ACC112 (cell line): ENCODE results near the gene COG4.
"Not testable (repeated sequence)": the region's sequence is repeated elsewhere in the genome, so short reads cannot be mapped to it uniquely, and the experiment has no call there.

Experiments used
- H2AFZ ChIP-seq: fragments of 200-600 bp; sonication (generic); one replicate; pipeline ENCODE4 v1.6.0; 2017; ENCODE audit warnings: antibody characterized with exemption, low read length; ENCODE audit not compliant: unreplicated experiment
- H3K27ac ChIP-seq: fragments of 200-600 bp; sonication (generic); 2 replicates; pipeline ENCODE4 v1.5.1; 2014; ENCODE audit warnings: low read depth, mild to moderate bottlenecking, antibody characterized with exemption, low read length, moderate library complexity
- H3K27me3 ChIP-seq: fragments of 200-600 bp; sonication (generic); 2 replicates; pipeline ENCODE4 v1.6.1; 2014; ENCODE audit warnings: mild to moderate bottlenecking, antibody characterized with exemption, low read length, moderate library complexity, mixed read lengths; ENCODE audit not compliant: insufficient read depth
- H3K36me3 ChIP-seq: fragments of 200-600 bp; sonication (generic); 2 replicates; pipeline ENCODE4 v1.6.1; 2016; ENCODE audit warnings: mild to moderate bottlenecking, antibody characterized with exemption, low read length, moderate library complexity, mixed read lengths; ENCODE audit not compliant: insufficient read depth
- H3K4me1 ChIP-seq: fragments of 200-600 bp; sonication (generic); one replicate; pipeline ENCODE4 v1.6.1; 2016; ENCODE audit warnings: low read length, mixed read lengths; ENCODE audit not compliant: insufficient read depth, unreplicated experiment, control insufficient read depth
- H3K4me3 ChIP-seq: fragments of 200-600 bp; sonication (generic); 2 replicates; pipeline ENCODE4 v1.5.1; 2014; ENCODE audit warnings: mild to moderate bottlenecking, low read depth, low read length
- H3K79me2 ChIP-seq: fragments of 200-600 bp; sonication (generic); one replicate; pipeline ENCODE4 v1.6.0; 2016; ENCODE audit warnings: low read length; ENCODE audit not compliant: control insufficient read depth, unreplicated experiment, insufficient read depth

Gene COG4

GRCh38 chr16:70527315-70527996 lies 4.1 kb upstream of the COG4 start:
- Histone ChIP-seq H3K36me3 (peaks cover 34% of the 10 kb centered on the region), H3K27ac (peak overlapping the region; percentile 17; the same call in 1 of the 2 replicates), H3K27me3 (no peaks in the 10 kb centered on the region), H3K4me3 (peak overlapping the region; percentile 99), H2AFZ (no peak overlapping the region), H3K79me2 (peaks cover 84% of the 10 kb centered on the region), H3K4me1 (peaks cover 24% of the 10 kb centered on the region)

- Histone ChIP-seq H3K27ac (peak overlapping the region; percentile 17; the same call in 1 of the 2 replicates), H2AFZ (no peak overlapping the region), H3K79me2 (peaks cover 86% of the 10 kb centered on the region), H3K36me3 (peaks cover 26% of the 10 kb centered on the region), H3K4me1 (peaks cover 29% of the 10 kb centered on the region), H3K4me3 (peak overlapping the region; percentile 99), H3K27me3 (no peaks in the 10 kb centered on the region)
Observed at GRCh38 chr16:70526403-70526802, 3.0 kb upstream of the COG4 start.

GRCh38 chr16:70524399-70524825 lies 1.1 kb upstream of the COG4 start:
- peaks cover 21% of the 10 kb centered on the region for H3K36me3 ChIP-seq
- H3K27ac ChIP-seq = peak overlapping the region; percentile 92
- not testable (repeated sequence) for H3K27me3 ChIP-seq
- peak overlapping the region; percentile 99 for H2AFZ ChIP-seq
- peaks cover 41% of the 10 kb centered on the region for H3K4me1 ChIP-seq
- peak overlapping the region; percentile 99 for H3K4me3 ChIP-seq
- peaks cover 86% of the 10 kb centered on the region for H3K79me2 ChIP-seq

DNA sequence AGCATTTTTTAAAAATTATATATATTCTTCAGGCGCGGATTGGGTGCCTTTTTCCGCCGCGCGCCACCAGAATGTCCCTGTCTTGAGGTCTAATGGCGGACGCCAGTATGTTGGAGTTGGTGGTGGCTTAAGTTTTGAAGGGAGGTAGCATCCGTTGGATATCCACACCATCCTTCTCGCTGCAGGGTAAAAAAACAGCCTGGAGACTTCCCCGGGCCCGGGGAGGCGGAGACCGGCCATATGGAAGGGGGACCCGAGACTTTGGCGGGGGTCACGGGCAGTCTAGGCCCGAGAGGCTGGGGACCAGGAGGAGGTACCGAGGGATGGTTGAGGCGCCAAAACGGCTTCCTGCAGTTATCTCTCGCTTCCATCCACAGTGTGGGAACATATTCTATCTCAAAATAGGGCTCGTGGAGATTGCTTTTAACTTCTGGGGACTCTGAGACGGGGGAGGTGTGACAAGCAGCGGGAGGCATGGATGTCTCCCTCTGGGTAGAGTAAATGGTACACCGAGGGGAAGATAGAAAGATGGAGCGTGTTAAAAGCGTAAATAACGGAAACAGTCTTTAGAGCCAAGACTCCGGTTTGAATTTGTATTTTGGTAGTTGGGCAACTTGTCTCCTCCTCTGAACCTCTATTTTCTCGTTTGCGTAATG lies 517 bp upstream of the COG4 start, which contains the start of gene SF3B3:
SF3B3 (plus strand) TSS at position 74 of the 656 bp plus-strand sequence. CDS start 2,841 bp downstream, outside the sequence.
- Histone ChIP-seq H3K27ac (peak within 1 kb of the TSS; percentile 92), H3K36me3 (peaks cover 17% of the 10 kb centered on the region), H2AFZ (peak within 1 kb of the TSS; percentile 99), H3K27me3 (no peaks in the 10 kb centered on the region), H3K4me3 (peak within 1 kb of the TSS; percentile 99), H3K4me1 (peaks cover 36% of the 10 kb centered on the region), H3K79me2 (peaks cover 80% of the 10 kb centered on the region)

DNA sequence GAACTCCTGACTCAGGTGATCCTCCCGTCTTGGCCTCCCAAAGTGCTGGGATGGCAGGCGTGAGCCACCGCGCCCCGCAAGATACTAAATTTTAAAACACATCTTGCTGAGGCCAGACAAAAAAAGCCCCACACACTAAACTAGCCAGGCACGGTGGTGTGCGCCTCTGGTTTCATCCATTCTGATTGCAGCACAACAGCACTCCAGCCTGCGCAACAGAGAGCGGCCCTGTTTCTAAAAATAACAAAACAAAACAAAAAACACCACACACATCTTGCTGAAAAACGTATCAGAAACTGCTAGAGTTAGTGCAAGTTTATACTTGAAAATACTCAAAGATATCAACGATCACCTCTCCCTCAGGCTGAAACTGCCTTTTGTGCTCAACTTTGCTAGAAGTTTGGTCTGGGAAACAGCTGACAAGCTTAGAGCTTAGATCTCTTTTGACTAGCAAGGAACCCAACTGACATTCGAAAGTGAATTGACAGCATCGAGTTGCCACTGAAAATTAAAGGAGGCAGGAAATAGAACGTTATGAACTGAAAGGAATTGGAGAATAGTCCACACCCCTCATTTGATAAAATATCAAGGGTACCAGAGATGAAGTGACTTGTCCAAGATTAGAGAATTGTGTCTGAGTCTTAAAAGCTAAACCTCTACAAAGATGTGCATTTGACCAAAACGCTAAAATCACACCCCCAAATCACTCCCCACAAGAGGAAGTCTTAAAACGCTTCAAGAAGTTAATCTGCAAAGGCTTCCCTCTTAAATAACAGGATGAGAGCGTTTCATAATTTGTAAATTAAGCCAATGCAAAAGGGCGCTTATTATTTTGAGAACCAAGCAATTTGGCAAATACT lies 908 bp downstream of the COG4 start:
- Histone ChIP-seq H2AFZ (peak overlapping the region; percentile 37), H3K4me3 (peak overlapping the region; percentile 99), H3K79me2 (peaks cover 67% of the 10 kb centered on the region), H3K36me3 (peaks cover 12% of the 10 kb centered on the region; the same call in 1 of the 2 replicates), H3K4me1 (peaks cover 31% of the 10 kb centered on the region), H3K27me3 (no peaks in the 10 kb centered on the region), H3K27ac (peak overlapping the region; percentile 92)

GRCh38 chr16:70520612-70521297 lies 2.6 kb downstream of the COG4 start:
- H3K27ac ChIP-seq = peak overlapping the region; percentile 11
- H3K79me2 ChIP-seq = peaks cover 52% of the 10 kb centered on the region
- H3K4me3 ChIP-seq = no peak overlapping the region
- no peaks in the 10 kb centered on the region for H3K27me3 ChIP-seq
- peaks cover 4% of the 10 kb centered on the region; the same call in 1 of the 2 replicates for H3K36me3 ChIP-seq
- H3K4me1 ChIP-seq = peaks cover 18% of the 10 kb centered on the region
- no peak overlapping the region for H2AFZ ChIP-seq

GRCh38 chr16:70512456-70512855 lies 10.9 kb downstream of the COG4 start:
- Histone ChIP-seq H3K36me3 (peaks cover 30% of the 10 kb centered on the region), H2AFZ (no peak overlapping the region), H3K4me3 (no peak overlapping the region), H3K79me2 (no peaks in the 10 kb centered on the region), H3K27me3 (no peaks in the 10 kb centered on the region), H3K27ac (peak overlapping the region; percentile 35; the same call in 1 of the 2 replicates), H3K4me1 (peaks cover 13% of the 10 kb centered on the region)

DNA sequence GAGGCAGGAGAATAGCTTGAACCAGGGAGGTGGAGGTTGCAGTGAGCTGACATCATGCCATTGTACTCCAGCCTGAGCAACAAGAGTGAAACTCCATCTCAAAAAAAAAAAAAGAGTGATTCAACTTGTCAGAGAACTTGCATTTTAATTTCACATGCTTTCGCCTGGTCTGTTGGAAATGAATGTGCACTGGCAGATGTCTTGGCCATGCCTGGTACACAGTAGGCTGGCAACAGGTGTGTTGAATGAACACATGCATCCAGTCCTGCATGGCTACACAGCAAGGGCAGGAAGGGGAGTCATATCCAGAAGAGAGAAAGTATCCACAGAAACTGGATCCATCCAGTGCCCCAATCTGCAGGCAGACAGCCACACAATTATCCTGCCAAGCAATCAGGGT lies 11.5 kb downstream of the COG4 start:
- Histone ChIP-seq H3K36me3 (peaks cover 25% of the 10 kb centered on the region), H3K27me3 (no peaks in the 10 kb centered on the region), H3K4me3 (no peak overlapping the region), H3K4me1 (peaks cover 13% of the 10 kb centered on the region), H3K27ac (no peak overlapping the region), H3K79me2 (no peaks in the 10 kb centered on the region), H2AFZ (no peak overlapping the region)

- H3K36me3 ChIP-seq = peaks cover 25% of the 10 kb centered on the region
Observed at GRCh38 chr16:70510216-70510615, 13.1 kb downstream of the COG4 start.

DNA sequence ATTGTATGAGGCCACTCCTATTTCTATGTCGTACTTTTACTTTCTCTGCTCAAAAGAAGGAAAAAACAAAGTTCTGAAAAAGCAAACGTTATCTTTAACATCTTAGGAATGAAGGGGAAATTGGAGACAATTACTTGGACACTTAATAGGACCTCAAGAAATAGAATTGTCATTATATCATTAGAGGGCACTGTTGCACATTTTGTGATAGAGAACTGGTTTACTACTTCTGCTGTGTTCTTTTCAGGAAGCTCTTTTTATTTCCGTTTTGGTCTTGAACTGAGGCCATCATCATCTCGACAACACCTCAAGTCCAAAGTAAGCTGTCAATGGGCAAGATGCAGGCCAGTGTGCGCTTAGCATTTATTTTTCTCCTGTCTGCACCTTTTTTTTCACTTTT lies 14.6 kb downstream of the COG4 start:
- H3K36me3 ChIP-seq = peaks cover 18% of the 10 kb centered on the region
- no peak overlapping the region for H3K27ac ChIP-seq
- peaks cover 13% of the 10 kb centered on the region for H3K4me1 ChIP-seq
- H2AFZ ChIP-seq = no peak overlapping the region
- no peak overlapping the region for H3K4me3 ChIP-seq
- no peaks in the 10 kb centered on the region for H3K79me2 ChIP-seq
- no peaks in the 10 kb centered on the region for H3K27me3 ChIP-seq

More at GRCh38 chr16:70510216-70510615, 13.1 kb downstream of the COG4 start:
- Histone ChIP-seq H3K27me3 (no peaks in the 10 kb centered on the region), H3K4me3 (no peak overlapping the region), H2AFZ (no peak overlapping the region), H3K27ac (no peak overlapping the region), H3K4me1 (peaks cover 13% of the 10 kb centered on the region), H3K79me2 (no peaks in the 10 kb centered on the region)
